GM19239 (cell line): ENCODE measurements around the gene ABCB4.

Experiments
- DNase-seq: peaks from one replicate; pipeline ENCODE4 v3.0.0; 2011; ENCODE audit warnings: low spot score; ENCODE audit not compliant: insufficient read length
- FAIRE-seq: peaks from 2 replicates; lab custom pipeline; 2011; peaks lifted over from hg19 to GRCh38; lab: Jason Lieb, UNC

Gene ABCB4

GRCh38 chr7:87361320-87361719 is 114.2 kb downstream of the ABCB4 start:
- no peak for DNase-seq
- no peak for FAIRE-seq

DNA sequence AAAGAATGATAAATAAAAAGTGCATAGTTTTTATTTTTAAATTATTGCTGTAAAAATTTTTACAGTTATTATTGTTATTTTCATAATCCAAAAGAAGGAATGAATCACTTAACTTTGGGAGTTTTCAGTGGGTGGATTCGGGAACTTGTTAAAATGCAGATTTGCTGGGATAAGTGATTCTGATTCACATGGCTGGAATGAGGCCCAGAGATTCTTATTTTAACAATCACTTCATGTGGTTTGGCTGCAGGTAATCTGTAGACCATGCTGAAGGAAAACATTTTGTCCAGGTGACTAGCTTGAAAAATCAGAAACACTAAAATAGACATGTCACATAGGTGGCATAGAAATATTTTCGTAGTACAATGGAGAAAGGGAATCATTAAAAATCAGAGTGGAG is 116.1 kb downstream of the ABCB4 start:
- FAIRE-seq (no peak), DNase-seq (no peak)

DNA sequence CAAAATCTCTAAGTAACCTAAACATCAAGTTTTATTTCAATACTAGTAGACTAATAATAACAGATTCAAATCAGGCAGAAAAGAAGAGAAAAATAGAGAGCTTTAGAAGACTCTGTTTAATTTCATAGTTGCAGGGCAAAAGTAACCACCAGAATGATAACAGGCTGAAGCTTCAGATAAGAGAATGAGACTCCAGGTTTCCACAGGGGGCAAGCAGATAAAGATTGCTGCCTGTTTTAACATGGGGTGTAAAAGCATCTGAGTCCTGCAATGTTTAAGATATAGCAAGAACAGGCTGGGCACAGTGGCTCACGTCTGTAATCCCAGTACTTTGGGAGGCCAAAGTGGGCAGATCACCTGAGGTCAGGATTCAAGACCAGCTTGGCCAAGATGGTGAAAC is 119.0 kb downstream of the ABCB4 start:
- FAIRE-seq = no peak
- DNase-seq = no peak

- FAIRE-seq (no peak), DNase-seq (no peak)
These were observed 120.7 kb downstream of the ABCB4 start for GRCh38 chr7:87354749-87355148.
